Measurements from ENCODE around the gene MROH2A.
"Not testable (repeated sequence)": the region's sequence is repeated elsewhere in the genome, so short reads cannot be mapped to it uniquely, and the experiment has no call there.

MROH2A gene

GRCh38 chr2:233746475-233747282, 31.5 kb upstream of the MROH2A start:
- H3K27me3 Mint-ChIP-seq (ENCODE audit: low read depth, poor library complexity), result peaks cover 8% of the 10 kb centered on the region
- TF ChIP-seq CTCF (IDR thresholded peaks at IDR 0.05), result no peak
- H3K9me3 Mint-ChIP-seq, result peaks cover 24% of the 10 kb centered on the region

GRCh38 chr2:233747283-233747544, 30.9 kb upstream of the MROH2A start:
- Mint-ChIP-seq H3K27me3 (ENCODE audit: low read depth, poor library complexity) (peaks cover 8% of the 10 kb centered on the region), H3K4me3 (no peak overlapping the region), H3K27ac (no peak overlapping the region), H3K4me1 (no peaks in the 10 kb centered on the region), H3K9me3 (peaks cover 29% of the 10 kb centered on the region), H3K36me3 (ENCODE audit: low read depth) (no peaks in the 10 kb centered on the region)
- DNase-seq, result no peak
- no peak for TF ChIP-seq CTCF (IDR thresholded peaks at IDR 0.05)

More at GRCh38 chr2:233746475-233747282, 31.5 kb upstream of the MROH2A start:
- no peak overlapping the region for H3K4me3 Mint-ChIP-seq
- no peak for DNase-seq
- H3K27ac Mint-ChIP-seq, result no peak overlapping the region
- no peaks in the 10 kb centered on the region for H3K36me3 Mint-ChIP-seq (ENCODE audit: low read depth)
- no peaks in the 10 kb centered on the region for H3K4me1 Mint-ChIP-seq

- not testable (repeated sequence) for H3K27me3 Mint-ChIP-seq (ENCODE audit: low read depth, poor library complexity); H3K36me3 Mint-ChIP-seq (ENCODE audit: low read depth)
These were observed 27.4 kb upstream of the MROH2A start for GRCh38 chr2:233750689-233751088.

GRCh38 chr2:233751212-233752009, 26.7 kb upstream of the MROH2A start:
- DNase-seq; H3K27me3 Mint-ChIP-seq (ENCODE audit: low read depth, poor library complexity); H3K4me1 Mint-ChIP-seq; H3K4me3 Mint-ChIP-seq; H3K36me3 Mint-ChIP-seq (ENCODE audit: low read depth); H3K27ac Mint-ChIP-seq: not testable (repeated sequence)
- H3K9me3 Mint-ChIP-seq, result peaks cover 36% of the 10 kb centered on the region

More at GRCh38 chr2:233750689-233751088, 27.4 kb upstream of the MROH2A start:
- H3K9me3 Mint-ChIP-seq, result peaks cover 36% of the 10 kb centered on the region
- not testable (repeated sequence) for H3K4me1 Mint-ChIP-seq, DNase-seq, H3K27ac Mint-ChIP-seq, H3K4me3 Mint-ChIP-seq

GRCh38 chr2:233754872-233755611, 23.1 kb upstream of the MROH2A start:
- Mint-ChIP-seq H3K4me3 (no peak overlapping the region), H3K4me1 (no peaks in the 10 kb centered on the region), H3K27me3 (ENCODE audit: low read depth, poor library complexity) (peaks cover 11% of the 10 kb centered on the region), H3K9me3 (peaks cover 27% of the 10 kb centered on the region), H3K36me3 (ENCODE audit: low read depth) (no peaks in the 10 kb centered on the region), H3K27ac (no peak overlapping the region)
- no peak for TF ChIP-seq CTCF (IDR thresholded peaks at IDR 0.05)
- no peak for DNase-seq

- Mint-ChIP-seq H3K4me1 (no peaks in the 10 kb centered on the region), H3K9me3 (peaks cover 13% of the 10 kb centered on the region), H3K27me3 (ENCODE audit: low read depth, poor library complexity) (peaks cover 16% of the 10 kb centered on the region), H3K27ac (no peak overlapping the region), H3K4me3 (no peak overlapping the region), H3K36me3 (ENCODE audit: low read depth) (no peaks in the 10 kb centered on the region)
- DNase-seq, result no peak
- TF ChIP-seq CTCF (IDR thresholded peaks at IDR 0.05), result no peak
These were observed 21.6 kb upstream of the MROH2A start for GRCh38 chr2:233756429-233757081.
